Stimulated activated CD4-positive, alpha-beta T cell treated with anti-CD3 and anti-CD28 coated beads, Interleukin-15, amount 100 ng/mL, for 48 hours (primary cell): ENCODE data around the gene MFSD1.
A peak's percentile ranks its signal among the peaks of the same experiment; 100 is the strongest.

Source experiments
- DNase-seq, 2 donors: peaks; one replicate each; pipeline ENCODE4 v3.0.0-alpha.2; 2020; ENCODE audit warnings: low read depth in 2 of 2

The MFSD1 gene, protein sequence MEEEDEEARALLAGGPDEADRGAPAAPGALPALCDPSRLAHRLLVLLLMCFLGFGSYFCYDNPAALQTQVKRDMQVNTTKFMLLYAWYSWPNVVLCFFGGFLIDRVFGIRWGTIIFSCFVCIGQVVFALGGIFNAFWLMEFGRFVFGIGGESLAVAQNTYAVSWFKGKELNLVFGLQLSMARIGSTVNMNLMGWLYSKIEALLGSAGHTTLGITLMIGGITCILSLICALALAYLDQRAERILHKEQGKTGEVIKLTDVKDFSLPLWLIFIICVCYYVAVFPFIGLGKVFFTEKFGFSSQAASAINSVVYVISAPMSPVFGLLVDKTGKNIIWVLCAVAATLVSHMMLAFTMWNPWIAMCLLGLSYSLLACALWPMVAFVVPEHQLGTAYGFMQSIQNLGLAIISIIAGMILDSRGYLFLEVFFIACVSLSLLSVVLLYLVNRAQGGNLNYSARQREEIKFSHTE

DNA sequence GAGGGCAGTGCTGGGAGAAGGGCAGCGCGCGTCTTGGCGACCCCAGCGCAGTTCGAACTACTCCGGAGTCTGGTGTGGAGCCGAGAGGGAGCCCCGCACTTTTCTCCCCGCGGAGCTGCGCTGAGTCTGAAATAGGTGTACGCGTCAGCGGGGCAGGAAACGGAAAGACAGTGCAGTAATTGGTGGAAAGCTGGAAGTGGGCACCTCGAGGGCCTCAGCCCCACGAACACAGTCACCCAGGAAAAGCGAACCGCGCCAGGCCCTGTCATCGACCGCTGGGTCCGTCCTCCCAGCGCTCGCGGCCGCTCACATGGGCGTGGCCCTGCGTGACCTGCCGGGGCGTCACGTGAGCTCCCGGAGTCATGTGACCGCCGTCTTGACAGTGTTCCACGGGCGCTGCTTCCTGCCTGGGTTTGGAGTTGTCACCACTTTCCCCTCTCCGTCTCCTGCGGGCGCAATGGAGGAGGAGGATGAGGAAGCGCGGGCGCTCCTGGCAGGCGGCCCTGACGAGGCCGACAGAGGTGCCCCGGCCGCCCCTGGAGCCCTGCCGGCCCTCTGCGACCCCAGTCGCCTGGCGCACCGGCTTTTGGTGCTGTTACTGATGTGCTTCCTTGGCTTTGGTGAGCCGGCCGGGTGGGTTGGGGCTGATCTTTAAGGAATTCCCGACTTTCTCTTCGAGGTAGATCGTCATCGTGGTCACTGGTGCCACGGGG, at the start of gene MFSD1:
Gene MFSD1 (plus strand): TSS at position 359 of the 713 bp plus-strand sequence. CDS start 99 bp downstream, at position 458.
- peak; percentile 78 to 83 for DNase-seq

DNA sequence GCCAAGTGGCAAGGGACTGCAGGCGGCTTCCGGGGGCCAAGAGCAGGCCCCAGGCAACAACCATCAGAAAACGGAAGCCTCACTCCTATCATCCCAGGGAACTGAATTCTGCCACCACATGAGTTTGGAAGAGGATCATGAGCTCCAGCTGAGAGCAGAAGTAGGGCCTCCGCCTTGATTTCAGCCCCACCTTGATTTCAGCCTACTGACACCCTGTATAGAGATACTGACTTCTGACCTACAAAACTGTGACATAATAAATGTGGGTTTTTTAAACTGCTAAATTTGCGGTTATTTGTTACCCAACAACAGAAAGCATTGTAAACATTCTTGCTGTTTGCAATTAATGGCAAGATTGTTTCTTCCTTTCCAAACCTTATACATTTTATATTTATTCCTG, 48.0 kb upstream of the MFSD1 start:
- DNase-seq: no peak

DNA sequence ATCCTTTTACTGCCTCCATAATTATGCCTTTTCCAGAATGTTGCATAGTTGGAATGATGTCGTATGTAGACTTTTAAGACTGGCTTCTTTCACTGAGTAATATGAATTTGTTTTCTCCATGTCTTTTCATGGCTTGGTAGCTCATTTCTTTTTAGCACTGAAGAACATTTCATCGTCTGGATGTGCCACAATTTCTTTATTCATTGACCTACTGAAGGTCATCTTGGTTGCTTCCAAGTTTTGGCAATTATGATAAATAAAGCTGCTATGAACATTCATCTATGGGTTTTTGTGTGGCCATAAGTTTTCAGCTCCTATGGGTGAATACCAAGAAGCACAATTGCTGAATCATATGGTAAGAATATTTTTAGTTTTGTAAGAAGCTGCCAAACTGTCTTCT, 46.4 kb upstream of the MFSD1 start:
- DNase-seq: no peak

DNA sequence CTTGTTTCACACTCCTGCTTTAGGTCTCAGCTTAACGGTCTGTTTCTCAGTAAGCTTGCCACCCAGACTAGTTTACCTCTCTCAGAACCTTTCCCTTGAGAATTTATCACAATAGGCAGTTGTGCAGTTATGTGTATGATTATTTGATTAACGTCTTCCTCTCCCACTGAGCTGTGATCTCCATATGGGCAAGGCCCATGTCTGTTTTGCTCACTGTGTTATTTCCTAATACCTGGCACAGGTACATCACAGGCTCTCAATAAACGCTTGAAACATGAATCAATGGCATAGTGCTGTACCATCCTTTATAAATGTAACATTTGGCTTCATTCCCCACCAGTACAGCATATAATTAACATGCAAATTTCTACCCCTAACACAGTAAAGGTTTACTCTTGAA, 40.5 kb upstream of the MFSD1 start:
- DNase-seq: no peak

DNA sequence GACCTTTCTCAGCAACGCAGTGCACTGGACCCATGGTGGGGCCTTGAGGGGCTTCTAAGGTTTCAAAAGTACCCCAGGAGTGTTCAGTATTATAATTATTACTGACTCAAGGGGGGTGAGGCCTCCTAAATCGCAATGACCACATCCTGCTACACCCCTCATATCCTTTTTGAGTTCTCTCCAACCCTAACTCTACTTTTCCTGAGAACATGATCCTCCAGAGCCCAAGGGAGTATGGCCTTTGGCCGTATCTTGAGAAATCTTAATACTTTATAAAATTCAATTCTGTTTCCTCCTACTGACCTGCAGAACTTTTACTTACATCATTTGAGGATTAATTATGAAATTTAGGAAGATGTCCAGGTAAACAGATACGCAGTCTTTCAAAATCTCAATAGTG, 39.2 kb upstream of the MFSD1 start:
- no peak for DNase-seq

DNA sequence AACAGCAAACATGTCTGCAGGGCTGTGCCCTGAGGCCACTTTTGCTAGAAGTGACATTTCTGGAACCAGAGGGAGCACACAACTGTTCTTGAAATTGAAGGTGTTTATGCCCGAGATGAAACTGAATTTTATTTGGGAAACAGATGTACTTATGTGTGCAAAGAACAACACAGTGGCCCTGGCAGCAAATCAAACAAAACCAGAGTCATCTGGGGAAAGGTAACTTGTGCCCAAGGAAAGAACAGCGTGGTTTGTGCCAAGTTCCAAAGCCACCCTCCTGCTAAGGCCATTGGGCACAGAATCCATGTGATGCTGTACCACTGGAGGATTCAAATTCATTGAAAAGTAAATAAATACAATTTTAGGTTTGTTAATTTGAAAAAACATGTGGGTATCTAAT, 38.4 kb upstream of the MFSD1 start:
- no peak for DNase-seq

DNA sequence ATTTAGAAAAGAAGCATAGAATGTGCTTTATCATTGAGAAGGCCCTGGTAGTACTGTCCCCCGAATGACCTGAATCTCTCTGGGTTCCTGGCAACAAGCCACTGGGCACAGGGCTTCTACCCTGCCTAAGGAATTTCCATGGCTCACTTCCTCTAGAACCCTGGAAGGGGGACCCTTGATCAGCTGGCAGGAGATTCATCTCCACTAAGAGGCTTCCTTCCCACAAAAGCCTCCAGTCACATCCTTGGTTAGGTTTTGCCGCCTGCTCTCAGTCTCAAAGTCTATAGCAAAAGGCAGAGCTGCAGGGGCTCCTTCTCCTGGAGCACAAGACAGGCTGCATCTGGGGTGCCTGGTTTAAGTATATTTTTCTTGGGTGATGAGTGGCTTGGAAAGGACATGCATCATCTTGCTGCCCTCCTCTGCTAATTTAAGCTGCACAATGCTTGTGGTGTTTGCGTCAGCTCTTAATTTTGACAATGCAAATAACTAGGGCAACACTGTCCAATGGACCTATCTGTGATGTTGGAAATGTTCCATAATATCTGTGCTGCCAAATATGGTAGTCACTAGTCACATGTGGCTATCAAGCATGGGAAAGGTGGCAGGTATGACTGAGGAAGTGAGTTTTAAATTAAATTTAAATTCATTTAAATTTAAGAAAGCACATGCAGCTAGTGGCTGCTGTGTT, 36.2 kb upstream of the MFSD1 start:
- DNase-seq: no peak

DNA sequence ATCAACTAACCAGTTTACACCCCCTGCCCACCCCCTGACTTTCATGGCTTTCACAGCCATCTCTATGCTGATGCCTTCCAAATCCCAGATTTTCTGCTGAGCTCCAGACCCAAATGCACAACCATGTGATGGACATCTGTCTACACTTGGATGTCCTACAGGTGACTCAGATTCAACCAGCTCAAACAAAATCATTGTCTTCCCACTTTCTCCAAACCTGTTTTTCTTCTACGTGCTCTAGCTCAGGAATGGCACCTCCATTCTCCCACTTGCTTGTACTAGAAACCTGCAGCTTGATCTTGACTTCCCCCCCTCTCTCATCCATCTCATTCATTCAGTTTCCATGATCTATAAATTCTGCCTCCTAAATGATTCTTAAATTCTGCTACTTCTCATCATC, 35.5 kb upstream of the MFSD1 start:
- no peak for DNase-seq

DNA sequence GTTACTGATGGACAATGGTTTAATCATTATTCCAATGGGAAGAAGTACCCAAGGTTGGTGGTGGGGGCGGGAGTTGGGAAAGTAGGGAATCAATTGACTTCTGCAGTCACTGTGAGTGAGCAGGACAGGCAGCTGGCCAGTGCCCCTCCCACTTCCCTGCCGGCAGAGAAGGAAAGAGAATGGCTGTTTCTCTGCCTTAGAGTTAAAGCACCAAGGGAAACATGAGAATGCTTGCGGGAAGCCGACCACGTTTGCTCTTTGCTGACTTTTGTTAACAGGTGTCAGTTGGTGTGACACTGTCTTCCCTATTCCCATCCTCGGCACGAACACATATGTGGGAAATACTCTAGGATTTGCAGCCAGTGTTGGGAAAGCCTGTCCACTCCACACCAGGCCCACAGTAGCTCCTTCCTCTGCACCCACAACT, 33.5 kb upstream of the MFSD1 start:
- DNase-seq: no peak

DNA sequence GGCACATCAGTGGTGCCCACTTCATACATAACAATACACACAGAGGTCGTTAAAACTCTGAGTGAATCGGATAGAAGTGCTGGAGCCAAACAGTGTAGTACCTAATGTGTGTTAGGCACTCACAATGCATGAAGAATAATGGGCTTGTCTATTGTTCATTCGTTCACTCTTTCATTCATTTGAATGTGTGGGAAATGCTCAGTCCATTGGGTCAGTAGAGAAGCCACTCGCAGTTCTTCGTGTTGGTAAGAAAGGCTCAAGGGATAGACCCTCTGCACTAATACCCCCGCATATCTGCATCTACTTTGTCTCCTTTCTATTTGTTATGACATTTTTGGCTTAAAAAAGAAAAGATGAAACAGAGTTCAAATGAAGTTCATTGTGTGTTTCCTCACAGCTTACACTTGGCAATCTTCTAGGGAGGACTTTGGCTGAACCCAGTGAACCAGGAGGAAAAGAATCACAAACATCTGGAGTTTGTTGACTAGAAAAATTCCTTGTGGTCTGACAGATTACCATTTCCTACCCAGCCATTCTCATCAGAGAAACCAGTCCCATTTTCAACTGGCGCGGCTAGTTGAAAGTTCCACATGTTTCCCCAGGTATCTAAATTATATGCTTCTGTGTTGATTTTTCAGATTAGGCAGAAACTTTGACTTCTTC, 32.8 kb upstream of the MFSD1 start:
- no peak for DNase-seq

DNA sequence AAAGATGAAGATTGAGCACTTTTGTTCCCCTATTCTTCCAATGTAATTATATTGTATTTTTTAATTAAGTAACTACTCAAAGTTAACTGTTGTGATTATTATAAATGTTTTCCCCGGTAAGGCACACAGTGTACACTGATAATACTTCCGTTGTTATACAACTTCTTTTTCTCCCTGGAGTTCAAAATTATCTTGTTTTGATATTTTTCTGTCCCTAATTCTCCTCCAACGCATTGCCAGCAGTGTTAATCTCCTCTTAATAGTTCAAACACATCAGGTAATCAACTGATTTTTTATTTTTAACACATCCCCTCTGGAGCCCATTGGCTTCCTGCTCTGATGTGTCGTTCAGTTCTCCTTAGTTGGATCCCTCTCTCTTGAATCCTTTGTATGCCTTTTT, 32.3 kb upstream of the MFSD1 start:
- DNase-seq: no peak

DNA sequence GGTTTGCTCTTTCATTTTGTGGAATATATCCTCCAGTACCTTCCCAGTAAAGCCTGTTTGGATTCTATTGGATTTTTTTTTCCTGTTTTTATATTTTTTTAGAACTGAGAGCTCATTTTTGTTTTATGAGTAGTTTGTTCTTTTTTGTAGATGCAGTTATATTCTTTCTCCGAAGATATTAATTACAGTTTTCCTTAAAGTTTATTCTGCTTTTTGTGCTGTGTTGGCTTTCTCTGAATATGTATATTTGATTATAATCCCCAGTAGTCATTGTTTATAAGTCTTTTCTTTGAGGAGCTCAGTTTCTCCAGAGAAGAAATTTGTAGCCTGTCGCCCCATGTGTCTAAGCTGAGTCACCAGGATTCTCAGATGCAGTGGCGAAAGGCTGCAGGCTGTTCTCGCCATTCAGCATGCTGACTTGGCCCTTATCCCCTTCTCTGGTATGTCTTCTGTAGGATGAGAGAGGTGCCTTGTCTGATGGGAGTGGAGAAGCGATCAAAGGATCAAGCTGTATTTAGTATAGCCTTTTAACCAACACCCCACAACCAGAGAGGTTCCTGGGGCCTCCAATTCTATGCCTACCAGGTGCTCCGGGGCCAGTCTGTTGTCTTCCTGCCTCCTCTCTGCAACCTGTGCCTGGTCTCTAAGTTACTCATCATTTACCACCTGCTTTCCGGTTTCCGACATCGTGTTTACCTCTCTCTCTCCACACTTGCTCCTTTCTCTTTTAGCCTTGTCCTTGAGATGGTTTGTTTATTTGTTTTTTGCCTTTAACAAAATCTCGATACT, 31.7 kb upstream of the MFSD1 start:
- no peak for DNase-seq

DNA sequence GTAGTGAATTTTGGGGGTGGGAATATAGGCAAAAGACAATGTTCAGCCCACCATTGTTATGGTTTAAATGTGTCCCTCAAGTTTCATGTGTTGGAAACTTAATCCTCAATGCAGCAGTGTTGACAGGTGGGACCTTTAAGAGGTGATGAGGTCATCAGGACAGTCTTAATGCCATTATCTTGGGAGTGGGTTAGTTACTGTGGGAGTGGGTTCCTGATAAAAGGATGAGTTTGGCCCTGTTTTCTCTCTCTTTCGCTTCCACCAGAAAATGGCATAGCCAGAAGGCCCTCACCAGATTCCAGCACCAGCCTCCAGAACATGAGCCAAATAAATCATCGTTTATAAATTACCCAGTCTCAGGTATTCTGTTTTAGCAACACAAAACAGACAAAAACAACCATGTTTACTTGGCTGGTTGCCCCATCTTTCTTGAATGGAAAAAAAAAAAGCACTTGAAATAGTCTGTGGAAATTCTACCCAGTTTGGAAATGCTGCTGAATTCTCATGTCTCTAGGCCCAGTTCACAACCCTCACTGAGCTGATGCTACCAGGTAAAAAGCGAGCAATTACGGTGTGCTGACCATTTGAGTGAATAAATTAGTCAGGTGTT, 31.0 kb upstream of the MFSD1 start:
- no peak for DNase-seq

DNA sequence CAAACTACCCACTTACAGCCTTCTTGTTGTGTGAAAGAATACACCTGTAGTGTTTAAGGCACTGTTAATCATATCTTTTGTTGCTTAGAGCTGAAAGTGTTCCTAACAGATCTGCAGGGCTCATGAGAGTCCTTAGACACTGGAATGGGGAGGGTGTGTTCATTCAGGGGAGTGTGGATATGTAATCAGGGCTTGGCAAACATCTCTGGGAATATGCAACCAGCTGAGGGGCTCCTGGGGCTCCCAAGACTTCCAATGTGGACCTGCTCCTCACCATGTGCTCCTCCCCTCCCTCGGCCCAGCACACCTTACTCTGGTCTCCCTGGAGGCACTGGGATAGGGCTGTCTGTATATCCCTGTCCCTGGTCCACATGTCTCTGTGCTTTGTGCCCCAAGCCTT, 30.3 kb upstream of the MFSD1 start:
- no peak for DNase-seq

DNA sequence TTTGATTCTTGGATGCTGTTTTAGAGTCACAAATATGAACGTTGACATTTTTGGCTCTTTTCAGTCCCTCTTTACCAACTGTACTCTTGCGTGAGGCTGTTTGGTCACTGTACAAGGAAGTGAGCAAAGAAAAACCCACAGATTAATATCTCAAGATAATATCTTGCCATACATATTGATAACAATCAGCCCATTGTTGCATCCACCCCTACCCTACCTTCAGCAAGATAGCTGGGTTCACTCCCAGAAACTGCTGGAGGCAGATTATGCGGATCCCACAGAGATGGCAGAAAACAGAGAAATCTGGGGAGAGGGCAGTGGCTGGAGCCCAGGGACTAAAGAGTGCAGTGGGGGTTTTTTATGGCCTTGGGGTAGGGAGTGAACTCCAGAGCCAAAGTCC, 29.9 kb upstream of the MFSD1 start:
- no peak for DNase-seq

DNA sequence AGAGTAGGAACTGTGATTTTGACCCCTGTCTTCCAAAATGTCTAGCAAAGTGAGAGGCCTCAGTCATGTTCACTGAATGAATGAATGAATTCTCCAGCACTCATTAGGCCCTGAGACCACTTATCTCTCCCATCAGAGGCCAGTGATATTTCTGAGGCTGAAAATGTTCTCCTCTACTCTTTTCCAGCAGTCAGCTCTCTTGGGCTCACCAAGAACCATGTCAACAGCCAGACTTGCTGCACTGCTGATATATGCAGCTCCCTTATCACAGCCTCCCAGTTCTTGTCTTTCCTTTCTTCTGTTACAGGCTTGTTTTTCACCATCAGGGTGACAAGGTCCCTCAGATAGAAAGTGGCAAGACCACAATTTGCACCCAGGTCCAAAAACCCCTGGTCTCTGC, 28.7 kb upstream of the MFSD1 start:
- DNase-seq: no peak

DNA sequence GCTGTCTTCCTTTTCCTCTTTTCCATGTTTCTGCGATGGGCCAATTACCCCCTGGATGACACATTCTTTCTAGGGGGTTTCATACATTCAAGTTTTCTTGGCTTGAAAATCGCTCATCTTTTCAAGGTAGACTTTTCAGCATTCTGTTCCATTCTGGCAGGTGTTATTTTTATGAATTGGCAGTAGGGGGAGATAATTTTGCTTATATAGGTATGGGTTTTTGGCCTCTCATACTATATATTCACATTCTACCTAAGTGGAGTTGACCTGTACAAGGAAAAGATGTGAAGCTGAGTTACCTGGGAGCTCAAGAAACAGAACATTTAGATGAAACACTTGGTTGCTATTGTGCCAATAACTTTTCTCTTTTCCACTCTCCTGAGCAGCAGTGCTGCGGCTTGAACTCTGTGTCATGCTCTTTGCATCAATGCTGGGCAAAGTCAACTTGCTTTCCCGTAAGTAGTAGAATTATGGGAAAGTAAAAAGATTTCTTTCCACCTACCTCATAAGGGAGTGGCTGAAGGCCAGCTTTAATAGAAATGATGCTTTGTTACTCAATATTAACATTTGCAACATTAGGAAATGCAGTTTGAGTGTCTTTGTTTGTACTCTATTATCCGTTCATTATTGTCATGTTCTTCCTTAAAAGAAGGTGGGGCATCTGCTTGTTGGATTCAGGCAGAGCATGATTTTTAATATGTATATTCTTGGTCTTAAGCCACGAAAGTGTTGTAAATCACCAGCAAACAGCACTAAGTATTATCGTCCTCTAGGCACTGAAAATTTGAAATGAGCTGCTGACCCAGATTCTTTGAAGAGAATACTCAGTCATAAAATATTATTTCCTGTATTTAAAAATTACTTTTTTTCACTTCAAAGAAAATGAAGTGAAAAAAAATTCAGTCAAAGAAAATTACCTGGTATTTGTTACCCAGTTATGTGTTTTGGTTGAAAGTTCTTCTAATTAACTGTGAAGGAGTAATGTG, 27.7 kb upstream of the MFSD1 start:
- no peak for DNase-seq

DNA sequence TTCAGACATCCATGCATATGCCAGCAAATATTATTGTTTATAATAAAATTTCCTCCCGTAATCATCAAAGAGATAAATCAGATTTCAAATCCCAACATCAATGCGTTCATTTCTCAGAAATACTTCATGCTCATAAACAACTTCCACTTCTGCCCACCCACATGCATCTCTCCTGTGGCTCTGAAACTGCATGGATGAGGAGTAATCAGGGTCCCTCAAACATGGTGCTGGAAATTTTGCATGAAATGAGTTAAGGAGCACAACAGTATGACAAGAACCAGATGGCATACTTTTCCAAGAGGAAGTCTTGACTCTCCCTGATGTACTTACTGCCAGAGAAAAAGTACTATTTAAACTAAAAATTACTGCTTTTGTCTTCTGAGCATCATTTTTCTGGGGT, 26.9 kb upstream of the MFSD1 start:
- DNase-seq: no peak
